Activated CD8-positive, alpha-beta memory T cell treated with anti-CD3 and anti-CD28 coated beads, Interleukin-2, amount 50 U/mL, for 1 hour (primary cell): Measurements from ENCODE around the gene SHISA2.

ENCODE experiments used
- DNase-seq: peaks from one replicate; pipeline ENCODE4 v3.0.0-alpha.2; 2020; ENCODE audit errors: extremely low read depth

The SHISA2 gene

DNA sequence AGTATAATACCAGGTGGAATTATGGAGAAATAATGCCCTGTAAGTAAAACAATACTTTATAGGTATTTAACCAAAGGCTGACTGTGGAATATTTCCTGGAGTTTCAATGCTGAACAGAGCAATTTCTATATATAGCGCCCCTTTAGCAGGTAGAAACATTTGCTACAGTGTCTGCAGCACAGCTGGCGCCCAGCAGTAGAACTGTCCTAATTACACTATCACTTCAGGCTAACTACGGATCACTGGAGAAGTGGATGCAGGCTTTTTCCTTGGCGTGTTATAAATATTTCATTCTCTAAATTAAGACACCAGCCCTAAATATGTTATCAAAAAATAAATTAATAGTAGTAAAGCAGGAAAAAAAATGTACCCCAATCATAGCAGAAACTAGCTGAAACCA is 3.1 kb downstream of the SHISA2 start:
- DNase-seq: no peak

- DNase-seq: no peak
Measured at GRCh38 chr13:26047040-26047439, 4.8 kb downstream of the SHISA2 start.

GRCh38 chr13:26046639-26047038 is 5.2 kb downstream of the SHISA2 start:
- no peak for DNase-seq

- DNase-seq: no peak
Measured at GRCh38 chr13:26045142-26045541, 6.7 kb downstream of the SHISA2 start.

GRCh38 chr13:26042785-26043184 is 9.0 kb downstream of the SHISA2 start:
- no peak for DNase-seq

- no peak for DNase-seq
Measured at GRCh38 chr13:26041444-26041843, 10.4 kb downstream of the SHISA2 start.

GRCh38 chr13:26038931-26039475 is 12.8 kb downstream of the SHISA2 start:
- no peak for DNase-seq

DNA sequence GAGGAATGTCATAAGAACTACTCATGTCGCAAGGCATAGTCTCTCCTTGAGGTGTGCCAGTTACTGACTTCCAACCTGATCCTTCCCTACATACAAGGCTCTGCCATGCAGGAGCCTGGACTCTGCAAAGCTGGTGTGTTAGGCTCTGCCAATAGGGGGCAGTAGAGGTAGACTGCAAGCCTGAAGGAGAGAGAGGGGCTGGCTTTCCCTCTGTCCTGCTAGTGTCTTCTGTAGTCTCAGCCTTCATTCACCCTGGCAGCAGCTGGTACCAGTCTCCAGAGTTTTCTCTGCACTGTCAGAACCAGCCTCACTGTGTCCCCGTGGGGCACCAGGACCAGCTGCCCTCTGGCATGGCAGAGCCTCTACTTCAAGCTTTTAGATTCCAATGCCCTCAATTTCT is 14.5 kb downstream of the SHISA2 start:
- no peak for DNase-seq

GRCh38 chr13:26036383-26036782 is 15.4 kb downstream of the SHISA2 start:
- DNase-seq: no peak

DNA sequence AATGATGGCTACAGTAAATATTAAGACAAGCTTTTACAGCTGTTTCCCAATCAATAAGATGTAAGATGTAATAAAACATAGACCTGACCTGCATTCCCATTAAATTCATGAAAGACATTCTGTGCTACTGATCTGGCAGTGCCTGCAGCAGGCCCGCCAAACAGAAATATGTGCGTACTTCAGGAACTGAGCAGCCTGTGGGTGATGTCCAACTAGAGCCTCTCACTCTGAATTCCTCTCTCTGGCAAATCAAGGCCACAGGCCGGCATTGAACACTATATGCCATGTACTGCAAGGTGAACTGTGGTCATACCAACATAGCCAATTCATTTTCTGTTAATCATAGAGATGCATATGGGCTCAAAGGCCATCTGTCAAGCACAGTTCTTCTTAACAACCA is 17.8 kb downstream of the SHISA2 start:
- DNase-seq: no peak

GRCh38 chr13:26030331-26030730 is 21.5 kb downstream of the SHISA2 start:
- DNase-seq: no peak

DNA sequence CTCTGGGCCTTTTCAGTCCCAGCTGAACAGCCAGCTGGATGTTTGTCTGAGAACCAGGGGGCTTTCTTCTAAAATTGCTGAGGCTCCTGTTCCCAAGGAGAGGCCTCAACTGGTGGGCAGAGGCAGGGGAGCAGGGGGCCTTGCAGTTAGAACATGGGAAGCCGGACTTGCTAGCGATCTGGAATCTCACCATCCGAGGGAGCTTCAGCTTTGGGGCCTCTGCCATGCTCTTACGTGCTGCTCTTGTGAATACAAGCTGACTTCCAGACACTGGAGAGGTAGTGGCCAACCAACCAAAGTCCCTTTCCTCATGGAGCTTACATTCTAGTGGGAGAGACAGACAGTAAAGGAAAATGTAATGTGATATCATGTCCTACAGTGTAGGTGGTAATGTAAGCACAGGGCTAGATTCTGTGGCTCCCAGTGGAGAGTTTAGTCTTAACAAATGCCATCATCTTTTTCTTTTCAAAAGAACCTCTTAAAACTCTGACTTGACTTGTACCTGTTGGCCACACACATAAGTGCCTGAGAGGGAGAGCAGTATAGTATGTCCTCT is 22.2 kb downstream of the SHISA2 start:
- DNase-seq: no peak

DNA sequence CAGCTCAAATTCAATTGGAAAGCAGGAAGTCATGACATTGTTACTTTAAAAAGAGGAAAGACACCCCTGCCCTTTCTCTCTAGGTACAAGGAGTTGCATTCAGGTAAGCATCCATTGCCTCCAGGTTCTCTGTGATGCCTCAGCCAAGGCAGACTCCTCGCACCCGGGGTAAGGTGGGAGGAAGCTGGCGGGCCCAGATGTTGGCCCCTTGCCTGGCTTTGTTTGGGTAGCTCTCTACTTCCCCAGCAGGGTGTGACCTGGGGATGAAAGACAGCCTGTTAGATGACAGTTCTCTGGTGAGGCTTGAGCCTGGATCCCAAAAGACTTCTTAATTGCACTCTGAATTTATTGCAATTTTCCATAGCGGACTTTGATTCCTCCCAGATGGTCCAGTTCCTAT is 25.6 kb downstream of the SHISA2 start:
- no peak for DNase-seq

- DNase-seq: no peak
Measured at GRCh38 chr13:26025771-26026170, 26.0 kb downstream of the SHISA2 start.

GRCh38 chr13:26025196-26025595 is 26.6 kb downstream of the SHISA2 start:
- no peak for DNase-seq

GRCh38 chr13:26024558-26024957 is 27.3 kb downstream of the SHISA2 start:
- DNase-seq: no peak

GRCh38 chr13:26022538-26023292 is 29.1 kb downstream of the SHISA2 start:
- no peak for DNase-seq

DNA sequence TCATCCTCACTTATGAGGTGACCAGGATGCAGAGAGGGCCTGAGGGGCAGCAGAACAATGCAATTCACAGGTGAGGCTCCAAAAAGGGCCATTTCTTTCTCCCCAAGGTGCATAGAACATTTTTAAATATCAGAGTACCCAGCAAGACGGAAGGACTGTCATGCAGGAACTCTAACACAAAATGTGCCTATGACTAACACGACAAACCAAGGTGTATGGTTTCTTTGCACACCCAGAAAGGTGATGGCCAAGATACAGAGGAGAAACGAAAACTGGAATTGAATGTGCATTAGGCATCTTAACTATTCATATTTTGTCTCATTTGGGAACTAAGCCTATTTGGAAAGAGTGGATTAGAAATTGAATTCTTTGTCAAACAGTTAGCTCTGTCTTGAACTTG is 29.9 kb downstream of the SHISA2 start:
- DNase-seq: no peak

DNA sequence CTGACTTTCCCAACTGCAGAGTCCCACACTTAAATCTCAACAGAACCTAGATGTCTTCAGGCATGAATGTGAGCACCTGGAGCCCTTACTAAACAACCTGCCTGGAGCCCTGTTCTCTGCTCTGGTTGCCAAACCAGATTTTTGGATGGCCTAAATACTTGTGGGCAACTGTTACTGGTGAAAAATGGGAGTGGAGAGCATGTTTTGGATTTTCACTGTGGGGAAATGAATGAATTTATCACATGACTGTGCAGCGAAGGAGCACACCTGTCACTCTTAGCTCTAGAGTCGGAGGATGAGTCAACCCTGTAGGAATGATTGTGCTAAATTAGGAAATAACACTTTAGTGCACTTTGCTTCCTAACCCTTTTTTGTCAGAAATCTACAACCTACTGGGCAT is 30.3 kb downstream of the SHISA2 start:
- DNase-seq: no peak

DNA sequence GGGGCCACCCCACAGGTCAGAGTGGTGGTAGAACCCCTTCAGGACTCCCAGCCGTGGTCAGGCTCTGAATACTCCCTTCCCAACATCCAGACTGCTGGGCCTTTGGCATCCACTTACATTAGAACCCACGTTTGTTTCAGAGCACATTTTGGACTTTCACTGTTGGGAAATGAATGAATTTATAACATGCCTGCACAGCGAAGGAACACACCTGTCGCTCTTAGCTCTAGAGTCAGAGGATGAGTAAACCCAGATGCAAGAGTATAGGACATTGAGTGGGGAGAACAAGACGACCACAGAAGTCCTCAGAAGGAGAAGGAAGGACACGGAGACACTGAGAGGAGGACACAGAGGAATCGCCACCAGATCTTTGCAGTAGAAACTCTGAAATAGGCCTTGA is 30.9 kb downstream of the SHISA2 start:
- DNase-seq: no peak

DNA sequence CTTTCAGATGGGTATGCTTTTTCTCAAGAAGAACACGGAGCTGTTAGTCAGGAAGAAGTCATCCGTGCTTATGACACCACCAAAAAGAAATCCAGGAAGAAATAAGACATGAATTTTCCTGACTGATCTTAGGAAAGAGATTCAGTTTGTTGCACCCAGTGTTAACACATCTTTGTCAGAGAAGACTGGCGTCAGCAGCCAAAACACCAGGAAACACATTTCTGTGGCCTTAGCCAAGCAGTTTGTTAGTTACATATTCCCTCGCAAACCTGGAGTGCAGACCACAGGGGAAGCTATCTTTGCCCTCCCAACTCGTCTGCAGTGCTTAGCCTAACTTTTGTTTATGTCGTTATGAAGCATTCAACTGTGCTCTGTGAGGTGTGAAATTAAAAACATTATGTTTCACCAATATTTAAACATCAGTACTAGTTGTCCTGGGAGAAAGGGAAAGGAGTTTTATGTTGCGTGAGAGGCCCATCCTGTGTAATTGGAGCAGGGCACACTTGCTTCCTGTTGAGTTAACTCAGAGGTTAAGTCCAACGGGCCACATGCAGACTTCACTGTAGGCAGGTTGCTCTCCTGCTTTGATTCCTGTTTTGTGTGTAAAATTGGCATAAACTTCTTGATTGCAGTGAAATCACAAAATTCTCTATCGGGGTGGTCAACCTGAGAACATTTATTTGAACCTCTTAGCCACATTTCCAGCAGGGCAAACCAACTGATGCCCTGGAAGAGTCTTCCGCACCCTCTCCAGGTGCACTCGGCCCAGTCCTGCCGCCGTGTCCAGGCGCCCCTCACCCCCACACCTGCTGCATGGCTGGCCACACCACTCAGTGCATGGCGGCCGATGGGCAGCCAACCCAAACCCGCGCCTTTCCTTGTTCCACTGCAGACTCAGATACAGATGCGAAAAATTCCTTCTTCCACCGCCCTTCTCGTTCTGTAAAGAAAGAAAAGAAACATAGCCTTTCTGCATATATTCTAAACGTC is 31.6 kb downstream of the SHISA2 start:
- no peak for DNase-seq

- no peak for DNase-seq
Measured at GRCh38 chr13:26019251-26019650, 32.6 kb downstream of the SHISA2 start.
